ENCODE results near the gene TMEM115. TPM values are rescaled to one million over a fixed set of nuclear protein-coding genes. Genes with fewer than 3 reads are reported as not detected.

TMEM115 gene, protein sequence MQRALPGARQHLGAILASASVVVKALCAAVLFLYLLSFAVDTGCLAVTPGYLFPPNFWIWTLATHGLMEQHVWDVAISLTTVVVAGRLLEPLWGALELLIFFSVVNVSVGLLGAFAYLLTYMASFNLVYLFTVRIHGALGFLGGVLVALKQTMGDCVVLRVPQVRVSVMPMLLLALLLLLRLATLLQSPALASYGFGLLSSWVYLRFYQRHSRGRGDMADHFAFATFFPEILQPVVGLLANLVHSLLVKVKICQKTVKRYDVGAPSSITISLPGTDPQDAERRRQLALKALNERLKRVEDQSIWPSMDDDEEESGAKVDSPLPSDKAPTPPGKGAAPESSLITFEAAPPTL
- total RNA-seq (ENCODE audit: low replicate concordance): 27.1 and 28.9 TPM in 2 replicates

DNA sequence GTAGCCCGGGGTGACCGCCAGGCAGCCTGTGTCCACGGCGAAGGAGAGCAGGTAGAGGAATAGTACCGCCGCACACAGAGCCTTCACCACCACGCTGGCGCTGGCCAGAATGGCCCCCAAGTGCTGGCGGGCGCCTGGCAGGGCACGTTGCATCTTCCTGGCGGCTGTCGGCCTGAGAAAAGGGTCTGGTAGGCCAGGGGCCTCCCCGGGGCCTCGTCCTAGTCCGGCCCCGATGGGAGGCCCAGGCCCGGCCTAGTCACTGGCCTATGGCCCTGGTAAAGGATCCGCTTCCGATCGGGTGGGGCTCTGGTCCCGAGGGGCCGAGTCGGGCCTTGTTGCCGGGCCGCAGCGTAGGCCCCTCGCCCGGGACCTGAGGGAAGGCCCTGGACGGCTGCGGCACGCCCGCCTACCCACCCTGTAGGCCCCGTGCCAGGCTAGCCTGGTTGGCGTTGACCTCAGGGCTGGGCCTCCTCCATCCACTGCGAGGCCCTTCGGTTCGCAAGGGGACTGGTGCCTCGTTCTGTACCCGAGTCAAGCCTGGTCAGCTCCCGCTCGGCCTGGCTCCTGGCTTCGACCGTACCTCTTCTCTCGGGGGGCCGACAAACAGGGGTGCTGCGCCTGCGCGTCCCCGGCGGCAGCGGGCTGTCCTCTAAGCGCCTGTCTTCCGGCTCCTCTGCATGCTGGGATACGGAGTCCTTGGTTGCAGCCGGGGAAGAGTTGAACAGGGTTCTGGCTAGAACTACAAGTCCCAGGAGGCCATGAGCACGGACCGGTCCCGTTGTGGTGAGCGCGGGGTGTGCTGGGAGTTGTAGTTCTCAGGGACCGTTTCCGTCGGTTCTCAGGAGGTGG, at the start of gene TMEM115:
TSS of gene TMEM115 (minus strand) at position 611 of the 849 bp plus-strand sequence. CDS start at position 153, 458 bp downstream.

DNA sequence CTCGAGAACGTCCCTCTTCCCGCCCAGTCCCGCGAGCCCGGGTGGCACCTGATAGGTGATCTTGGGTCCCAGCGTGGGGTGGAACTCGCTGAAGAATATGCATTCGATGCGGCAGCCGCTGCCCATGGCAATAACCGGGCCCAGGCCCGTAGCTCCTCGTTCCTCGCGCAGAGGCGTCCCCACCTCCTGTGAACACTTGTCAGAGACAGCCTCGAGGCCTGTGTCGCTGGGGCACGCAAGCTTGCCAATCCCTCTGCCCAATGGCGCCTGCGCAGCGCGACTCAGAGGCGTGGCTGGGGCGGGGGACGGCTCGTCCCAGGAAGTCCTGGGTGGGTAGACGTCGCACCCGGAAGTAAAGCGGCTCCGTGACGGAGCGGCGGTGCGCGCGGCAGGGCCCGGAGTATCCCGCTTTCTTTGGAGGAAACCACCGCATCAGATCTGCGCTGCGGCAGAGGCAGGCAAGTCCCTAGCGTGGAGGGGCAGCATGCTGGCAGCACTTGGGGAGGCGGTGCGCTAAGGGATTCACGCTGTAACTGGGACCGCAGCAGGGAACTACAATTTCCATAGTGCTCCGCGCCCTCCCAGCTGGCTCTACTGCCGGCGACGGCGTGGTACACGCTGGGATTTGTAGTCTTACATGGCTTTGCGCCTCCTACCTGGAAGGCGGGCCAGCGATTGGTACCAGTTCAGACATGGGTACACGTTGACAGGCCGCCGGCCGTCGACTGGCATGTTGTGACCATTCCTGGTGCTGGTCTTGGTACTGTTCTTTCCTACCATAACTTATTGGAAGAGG, 8.6 kb downstream of the TMEM115 start, which contains the start of the genes CYB561D2 and NPRL2:
TSS of gene CYB561D2 (plus strand) at position 336 of the 796 bp plus-strand sequence. CDS start 572 bp downstream, outside the sequence.
TSS of gene NPRL2 (minus strand) at position 249 of the 796 bp plus-strand sequence. CDS start at position 126, 123 bp downstream.

DNA sequence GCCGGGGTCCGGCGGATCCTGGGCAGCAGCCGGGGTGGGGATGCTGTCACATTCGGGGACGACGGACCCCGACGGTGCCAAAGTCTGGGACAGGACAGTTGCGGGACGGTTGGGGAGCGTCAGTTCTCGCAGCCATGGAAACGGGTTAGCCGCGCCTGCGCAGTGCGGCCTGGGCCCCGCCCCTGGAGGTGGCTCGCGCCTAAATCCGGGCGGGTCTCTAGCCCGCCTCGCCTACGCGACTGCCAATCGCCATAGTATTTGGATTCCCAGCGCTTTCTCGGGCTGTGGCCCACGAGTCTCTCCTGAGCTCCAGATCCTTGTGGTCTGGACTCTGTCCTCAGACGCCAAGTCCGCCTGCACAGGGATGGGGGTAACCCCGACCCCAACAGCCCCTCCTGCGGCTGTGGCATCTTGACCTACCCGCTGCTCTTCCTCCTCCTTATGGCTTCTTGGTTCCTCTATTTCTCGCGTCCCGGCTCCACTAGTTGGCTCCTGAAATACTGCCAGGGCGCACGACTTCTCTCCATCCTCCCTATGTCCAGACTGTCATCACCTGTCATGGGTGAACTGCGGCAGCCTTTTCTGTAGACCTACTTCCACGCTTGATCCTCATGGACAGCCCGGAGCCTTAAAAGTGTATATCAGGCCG, 13.6 kb downstream of the TMEM115 start, which contains the start of gene ZMYND10:
TSS of gene ZMYND10 (minus strand) at position 147 of the 649 bp plus-strand sequence. CDS start 153 bp downstream, outside the sequence.

DNA sequence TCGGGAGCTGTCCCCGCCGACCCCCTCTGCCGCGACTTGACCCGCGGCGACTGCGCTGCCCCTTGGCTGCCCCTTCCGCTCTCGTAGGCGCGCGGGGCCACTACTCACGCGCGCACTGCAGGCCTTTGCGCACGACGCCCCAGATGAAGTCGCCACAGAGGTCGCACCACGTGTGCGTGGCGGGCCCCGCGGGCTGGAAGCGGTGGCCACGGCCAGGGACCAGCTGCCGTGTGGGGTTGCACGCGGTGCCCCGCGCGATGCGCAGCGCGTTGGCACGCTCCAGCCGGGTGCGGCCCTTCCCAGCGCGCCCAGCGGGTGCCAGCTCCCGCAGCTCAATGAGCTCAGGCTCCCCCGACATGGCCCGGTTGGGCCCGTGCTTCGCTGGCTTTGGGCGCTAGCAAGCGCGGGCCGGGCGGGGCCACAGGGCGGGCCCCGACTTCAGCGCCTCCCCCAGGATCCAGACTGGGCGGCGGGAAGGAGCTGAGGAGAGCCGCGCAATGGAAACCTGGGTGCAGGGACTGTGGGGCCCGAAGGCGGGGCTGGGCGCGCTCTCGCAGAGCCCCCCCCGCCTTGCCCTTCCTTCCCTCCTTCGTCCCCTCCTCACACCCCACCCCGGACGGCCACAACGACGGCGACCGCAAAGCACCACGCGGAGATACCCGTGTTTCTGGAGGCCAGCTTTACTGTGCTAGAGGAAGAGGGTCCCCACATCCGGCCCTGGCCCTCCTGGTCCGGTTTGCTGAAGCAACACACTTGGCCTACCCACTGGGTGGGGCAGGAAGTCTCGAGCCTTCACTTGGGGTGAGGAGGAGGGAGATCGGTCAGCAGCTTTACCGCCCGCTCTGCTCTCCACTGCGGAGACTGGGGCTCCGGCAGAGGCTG, 18.6 kb downstream of the TMEM115 start, which contains the start of gene RASSF1:
TSS of gene RASSF1 (minus strand) at position 389 of the 882 bp plus-strand sequence. CDS start at position 358, 31 bp downstream.

DNA sequence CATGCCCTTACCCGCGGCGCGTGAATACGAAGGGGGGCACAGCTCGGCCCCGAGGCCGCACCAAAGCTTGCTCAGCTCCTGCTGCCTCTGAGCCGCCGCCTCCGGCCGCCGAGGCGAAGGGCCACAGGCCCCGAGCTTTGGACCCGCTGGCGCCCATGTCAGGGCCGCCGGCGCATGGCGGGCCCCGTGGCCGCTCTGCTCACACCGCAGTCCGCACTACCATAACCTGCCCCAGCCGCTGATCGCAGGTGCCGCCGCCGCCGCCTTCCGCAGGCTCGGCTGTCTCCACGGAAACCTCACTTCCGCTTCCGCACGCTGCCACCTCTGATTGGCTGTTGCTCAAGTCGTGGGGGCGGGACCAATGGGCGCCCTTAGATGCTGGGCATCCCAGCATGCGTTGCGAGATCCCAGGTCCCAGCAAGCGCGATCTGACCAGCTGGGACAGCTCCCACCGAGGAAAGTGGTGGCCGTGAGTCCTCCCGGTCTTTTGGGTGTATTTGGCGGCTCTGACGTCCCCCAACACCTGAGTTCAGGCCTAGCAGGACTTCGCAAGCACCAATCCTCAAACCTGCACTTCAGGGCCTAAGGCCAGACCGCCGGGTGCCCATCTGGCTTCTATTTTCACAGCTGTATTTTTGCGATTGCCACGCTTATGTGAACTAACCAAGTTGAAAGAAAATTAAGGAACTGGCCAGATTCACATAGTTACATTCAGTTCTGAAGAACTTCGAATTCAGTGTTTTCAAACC, 31.2 kb downstream of the TMEM115 start, which contains the start of gene TUSC2:
TSS of gene TUSC2 (minus strand) at position 281 of the 749 bp plus-strand sequence. CDS start at position 157, 124 bp downstream.

DNA sequence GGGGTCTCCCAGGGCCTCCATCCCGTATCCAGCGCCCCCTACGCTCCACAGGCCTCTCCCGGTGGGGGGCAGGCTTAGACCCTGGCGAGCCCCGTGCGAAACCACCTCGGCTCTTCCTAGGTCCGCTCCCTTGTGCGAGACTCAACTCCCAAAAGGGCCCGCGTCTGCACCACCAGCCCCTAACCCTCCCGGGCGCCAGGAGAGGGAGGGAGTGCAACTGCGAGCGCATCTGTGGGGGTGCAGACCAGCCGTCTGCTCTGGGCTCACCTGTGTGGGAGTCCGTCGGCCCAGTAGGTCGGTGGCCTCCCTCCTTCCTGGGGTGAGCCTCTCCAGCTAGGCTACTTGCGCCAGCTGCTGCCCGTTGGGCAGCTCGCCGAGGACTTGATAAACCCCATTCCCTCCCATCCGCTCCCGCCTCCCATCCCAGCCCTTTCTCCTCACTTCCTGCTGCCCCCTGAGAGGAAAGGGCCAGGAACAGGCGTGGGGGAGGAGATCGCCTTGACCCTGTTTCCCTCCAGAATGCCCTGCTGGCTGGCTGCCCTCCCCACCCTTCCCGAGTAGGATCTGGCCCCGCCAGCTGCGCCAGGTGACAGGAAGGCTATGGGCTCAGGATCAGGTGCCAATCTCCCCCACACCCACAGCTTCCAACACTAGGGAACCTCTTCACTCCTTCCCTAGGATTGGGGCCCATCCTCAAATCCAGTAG, 36.8 kb downstream of the TMEM115 start, which contains the start of gene HYAL2:
TSS of gene HYAL2 (minus strand) at position 360 of the 706 bp plus-strand sequence. CDS start 2,256 bp downstream, outside the sequence.

Other genes with a start within 250 kb of the TMEM115 start
- 3.7 and 7.4 TPM in 2 replicates for gene SEMA3F, start 204.2 kb downstream of the TMEM115 start, total RNA-seq (ENCODE audit: low replicate concordance)
- not detected in 2 replicates for gene GNAT1, start 167.9 kb downstream of the TMEM115 start, total RNA-seq (ENCODE audit: low replicate concordance)
- gene SLC38A3, start 154.2 kb downstream of the TMEM115 start, total RNA-seq (ENCODE audit: low replicate concordance): not detected in 2 replicates
- 308 and 476 TPM in 2 replicates for gene GNAI2, start 123.3 kb downstream of the TMEM115 start, total RNA-seq (ENCODE audit: low replicate concordance)
- gene SEMA3B, start 90.4 kb downstream of the TMEM115 start, total RNA-seq (ENCODE audit: low replicate concordance): 7.2 and 13.2 TPM in 2 replicates
- gene LSMEM2, start 80.4 kb downstream of the TMEM115 start, total RNA-seq (ENCODE audit: low replicate concordance): not detected in 2 replicates
- gene IFRD2, start 67.1 kb downstream of the TMEM115 start, total RNA-seq (ENCODE audit: low replicate concordance): 35.9 and 57.7 TPM in 2 replicates
- gene HYAL3, start 60.1 kb downstream of the TMEM115 start, total RNA-seq (ENCODE audit: low replicate concordance): 4.0 and 5.3 TPM in 2 replicates
- gene NAA80, start 60.1 kb downstream of the TMEM115 start, total RNA-seq (ENCODE audit: low replicate concordance): 0.82 and 1.8 TPM in 2 replicates
- gene HYAL1, start 55.9 kb downstream of the TMEM115 start, total RNA-seq (ENCODE audit: low replicate concordance): 0.60 and 0.94 TPM in 2 replicates
- gene HYAL2, start 36.8 kb downstream of the TMEM115 start, total RNA-seq (ENCODE audit: low replicate concordance): 63.8 and 67.0 TPM in 2 replicates
- 11.5 and 15.5 TPM in 2 replicates for gene TUSC2, start 31.3 kb downstream of the TMEM115 start, total RNA-seq (ENCODE audit: low replicate concordance)
- 16.4 and 31.6 TPM in 2 replicates for gene RASSF1, start 18.7 kb downstream of the TMEM115 start, total RNA-seq (ENCODE audit: low replicate concordance)
- 0.70 and 1.1 TPM in 2 replicates for gene ZMYND10, start 13.8 kb downstream of the TMEM115 start, total RNA-seq (ENCODE audit: low replicate concordance)
- 23.2 and 30.0 TPM in 2 replicates for gene NPRL2, start 8.7 kb downstream of the TMEM115 start, total RNA-seq (ENCODE audit: low replicate concordance)
- 32.7 and 33.1 TPM in 2 replicates for gene CYB561D2, start 8.7 kb downstream of the TMEM115 start, total RNA-seq (ENCODE audit: low replicate concordance)
- gene CACNA2D2, start 144.1 kb upstream of the TMEM115 start, total RNA-seq (ENCODE audit: low replicate concordance): under 0.01 TPM in 1 of 2 replicates, not detected in the other
- 8.4 and 13.9 TPM in 2 replicates for gene C3orf18, start 208.2 kb upstream of the TMEM115 start, total RNA-seq (ENCODE audit: low replicate concordance)
- gene HEMK1, start 210.0 kb upstream of the TMEM115 start, total RNA-seq (ENCODE audit: low replicate concordance): 9.1 and 19.6 TPM in 2 replicates

All from smooth muscle cell of the coronary artery (primary cell).